NCI-H2171 (cell line): ENCODE results near the gene C1orf198.

Experiments used
- DNase-seq: peaks from one replicate; lab custom pipeline; 2025; lab: John Stamatoyannopoulos, UW

The C1orf198 gene

GRCh38 chr1:230833511-230833910, 34.8 kb downstream of the C1orf198 start:
- DNase-seq: no peak

- no peak for DNase-seq
Measured at GRCh38 chr1:230832476-230832875, 35.8 kb downstream of the C1orf198 start.

GRCh38 chr1:230831771-230832170, 36.5 kb downstream of the C1orf198 start:
- no peak for DNase-seq

- DNase-seq: no peak
Measured at GRCh38 chr1:230828421-230828820, 39.9 kb downstream of the C1orf198 start.

- DNase-seq: no peak
Measured at GRCh38 chr1:230827801-230828200, 40.5 kb downstream of the C1orf198 start.

GRCh38 chr1:230827081-230827681, 41.1 kb downstream of the C1orf198 start:
- DNase-seq: no peak

- DNase-seq: no peak
Measured at GRCh38 chr1:230826166-230826875, 42.0 kb downstream of the C1orf198 start.

GRCh38 chr1:230825761-230826160, 42.6 kb downstream of the C1orf198 start:
- DNase-seq: no peak

GRCh38 chr1:230824919-230825721, 43.2 kb downstream of the C1orf198 start:
- peak; percentile 56 for DNase-seq

- DNase-seq: no peak
Measured at GRCh38 chr1:230824551-230824918, 43.8 kb downstream of the C1orf198 start.

GRCh38 chr1:230823931-230824381, 44.4 kb downstream of the C1orf198 start:
- DNase-seq: no peak

GRCh38 chr1:230823426-230823825, 44.9 kb downstream of the C1orf198 start:
- no peak for DNase-seq

- no peak for DNase-seq
Measured at GRCh38 chr1:230822092-230822581, 46.2 kb downstream of the C1orf198 start.

- DNase-seq: no peak
Measured at GRCh38 chr1:230821346-230821745, 47.0 kb downstream of the C1orf198 start.

GRCh38 chr1:230820568-230820967, 47.8 kb downstream of the C1orf198 start:
- DNase-seq: no peak

GRCh38 chr1:230819976-230820375, 48.3 kb downstream of the C1orf198 start:
- no peak for DNase-seq

GRCh38 chr1:230818901-230819300, 49.4 kb downstream of the C1orf198 start:
- DNase-seq: no peak

- no peak for DNase-seq
Measured at GRCh38 chr1:230818367-230818766, 50.0 kb downstream of the C1orf198 start.

GRCh38 chr1:230816018-230816417, 52.3 kb downstream of the C1orf198 start:
- no peak for DNase-seq

- no peak for DNase-seq
Measured at GRCh38 chr1:230814949-230815692, 53.2 kb downstream of the C1orf198 start.

- DNase-seq: no peak
Measured at GRCh38 chr1:230812568-230812967, 55.8 kb downstream of the C1orf198 start.
